ENCODE results near the gene NELL1. TPM values are rescaled to one million over a fixed set of nuclear protein-coding genes. Genes with fewer than 3 reads are reported as not detected.

The NELL1 gene
- total RNA-seq, 1 experiment from 2014 or later, result not detected

- TF ChIP-seq POLR2AphosphoS5 (IDR thresholded peaks at IDR 0.05; ENCODE audit: low read depth, low read length), result no peak
- no peak for TF ChIP-seq SIN3A (IDR thresholded peaks at IDR 0.05; ENCODE audit: borderline replicate concordance, insufficient read depth, low read depth, low read length)
- no peak for TF ChIP-seq CTCF (IDR thresholded peaks at IDR 0.05)
- TF ChIP-seq TCF7L2 (IDR thresholded peaks at IDR 0.05; ENCODE audit: low read depth, low read length), result no peak
- no peak for TF ChIP-seq REST (IDR thresholded peaks at IDR 0.05; ENCODE audit: insufficient read depth in 1 of 2, low read depth in 2 of 2, low read length in 1 of 2)
- Histone ChIP-seq H3K36me3 (ENCODE audit: control insufficient read depth, insufficient read depth, low read length) (no peaks in the 10 kb centered on the region), H3K4me3 (ENCODE audit: low read depth in 2 of 2, low read length in 2 of 2) (no peak overlapping the region), H3K4me1 (ENCODE audit: control insufficient read depth, insufficient read depth, low read length) (no peaks in the 10 kb centered on the region), H3K27ac (ENCODE audit: low read length) (no peak overlapping the region), H3K9me3 (ENCODE audit: control insufficient read depth, insufficient read depth, low read depth, low read length) (no peaks in the 10 kb centered on the region), H3K27me3 (ENCODE audit: control insufficient read depth, insufficient read depth, low read length) (no peaks in the 10 kb centered on the region)
- no TSS peak for BruUV-seq (replicated peaks)
- ChIA-PET POLR2A (no interaction called here), CTCF (no interaction called here)
- in situ Hi-C loops (cut with HindIII; ENCODE audit: low pct_unique_long_range_greater_than_20kb, low sequenced_read_pairs), result no loop called here
- DNase-seq (ENCODE audit: low read depth, low spot score) (no peak), ATAC-seq (no peak)
- intact Hi-C loops (cut with micrococcal nuclease; ENCODE audit: unreplicated experiment), result loop anchor here (5.0 kb wide), 1 partner anchor 562 kb away; no protein-coding TSS in a partner anchor
Measured at GRCh38 chr11:21554284-21554683, 884.9 kb downstream of the NELL1 start.

GRCh38 chr11:21556926-21557325 is 887.5 kb downstream of the NELL1 start:
- CTCF ChIA-PET, result no interaction called here
- DNase-seq (ENCODE audit: low read depth, low spot score), result no peak
- in situ Hi-C loops (cut with HindIII; ENCODE audit: low pct_unique_long_range_greater_than_20kb, low sequenced_read_pairs), result no loop called here

GRCh38 chr11:21560466-21560975 is 891.1 kb downstream of the NELL1 start:
- ATAC-seq, result no peak
- intact Hi-C loops (cut with micrococcal nuclease; ENCODE audit: unreplicated experiment), result no loop called here
- TF ChIP-seq REST (IDR thresholded peaks at IDR 0.05; ENCODE audit: insufficient read depth in 1 of 2, low read depth in 2 of 2, low read length in 1 of 2), result no peak
- TF ChIP-seq POLR2AphosphoS5 (IDR thresholded peaks at IDR 0.05; ENCODE audit: low read depth, low read length), result no peak
- TF ChIP-seq SIN3A (IDR thresholded peaks at IDR 0.05; ENCODE audit: borderline replicate concordance, insufficient read depth, low read depth, low read length), result no peak
- no peak for TF ChIP-seq TCF7L2 (IDR thresholded peaks at IDR 0.05; ENCODE audit: low read depth, low read length)
- TF ChIP-seq CTCF (IDR thresholded peaks at IDR 0.05), result no peak
- ChIA-PET CTCF (no interaction called here), POLR2A (no interaction called here)
- BruUV-seq (replicated peaks), result no TSS peak
- no peaks in the 10 kb centered on the region for H3K4me1 ChIP-seq (ENCODE audit: control insufficient read depth, insufficient read depth, low read length)
- no peak overlapping the region for H3K27ac ChIP-seq (ENCODE audit: low read length)
- H3K36me3 ChIP-seq (ENCODE audit: control insufficient read depth, insufficient read depth, low read length), result no peaks in the 10 kb centered on the region
- DNase-seq (ENCODE audit: low read depth, low spot score), result no peak
- in situ Hi-C loops (cut with HindIII; ENCODE audit: low pct_unique_long_range_greater_than_20kb, low sequenced_read_pairs), result no loop called here
- no peak overlapping the region for H3K4me3 ChIP-seq (ENCODE audit: low read depth in 2 of 2, low read length in 2 of 2)
- H3K9me3 ChIP-seq (ENCODE audit: control insufficient read depth, insufficient read depth, low read depth, low read length), result no peaks in the 10 kb centered on the region
- no peaks in the 10 kb centered on the region for H3K27me3 ChIP-seq (ENCODE audit: control insufficient read depth, insufficient read depth, low read length)

More at GRCh38 chr11:21556926-21557325, 887.5 kb downstream of the NELL1 start:
- no TSS peak for BruUV-seq (replicated peaks)
- intact Hi-C loops (cut with micrococcal nuclease; ENCODE audit: unreplicated experiment), result no loop called here
- no peak for ATAC-seq
- POLR2A ChIA-PET, result no interaction called here
- no peak for TF ChIP-seq TCF7L2 (IDR thresholded peaks at IDR 0.05; ENCODE audit: low read depth, low read length)
- TF ChIP-seq POLR2AphosphoS5 (IDR thresholded peaks at IDR 0.05; ENCODE audit: low read depth, low read length), result no peak
- H3K36me3 ChIP-seq (ENCODE audit: control insufficient read depth, insufficient read depth, low read length), result no peaks in the 10 kb centered on the region
- no peak overlapping the region for H3K4me3 ChIP-seq (ENCODE audit: low read depth in 2 of 2, low read length in 2 of 2)
- no peaks in the 10 kb centered on the region for H3K27me3 ChIP-seq (ENCODE audit: control insufficient read depth, insufficient read depth, low read length)
- no peaks in the 10 kb centered on the region for H3K9me3 ChIP-seq (ENCODE audit: control insufficient read depth, insufficient read depth, low read depth, low read length)
- no peak overlapping the region for H3K27ac ChIP-seq (ENCODE audit: low read length)
- no peaks in the 10 kb centered on the region for H3K4me1 ChIP-seq (ENCODE audit: control insufficient read depth, insufficient read depth, low read length)
